ENCODE measurements around the gene PPP2R2C. TPM values are rescaled to one million over a fixed set of nuclear protein-coding genes. Genes with fewer than 3 reads are reported as not detected.
A peak's percentile ranks its signal among the peaks of the same experiment; 100 is the strongest.

PPP2R2C gene
- total and polyA plus RNA-seq, 12 donors, result 0.14 to 10.6 (median 4.2) TPM

- WGBS, 2 donors, result 74 to 75% methylated on average over 6 of the region's 6 CpGs
- DNase-seq (no peak), ATAC-seq (no peak)
- intact Hi-C loops (cut with DNase I), result no loop called here
- H3K36me3 ChIP-seq, result no peaks in the 10 kb centered on the region
- H3K27ac ChIP-seq, result no peak overlapping the region
- TF ChIP-seq CTCF (IDR thresholded peaks at IDR 0.05), result no peak
- H3K27me3 ChIP-seq, result peaks cover 0 to 12% (median 0%) of the 10 kb centered on the region in 7 donors
- no peak overlapping the region for H3K4me3 ChIP-seq
- no peaks in the 10 kb centered on the region for H3K4me1 ChIP-seq
- peaks cover 0 to 41% (median 11%) of the 10 kb centered on the region in 11 donors for H3K9me3 ChIP-seq
Observed at GRCh38 chr4:6502747-6503465, 30.5 kb upstream of the PPP2R2C start.

GRCh38 chr4:6502147-6502546 is 29.7 kb upstream of the PPP2R2C start:
- TF ChIP-seq CTCF (IDR thresholded peaks at IDR 0.05), result no peak
- intact Hi-C loops (cut with DNase I), result no loop called here
- no peak overlapping the region for H3K27ac ChIP-seq
- WGBS, 2 donors, result 66 to 67% methylated on average over 6 of the region's 6 CpGs
- peak in 1 of 8 donors; percentile 10 for ATAC-seq
- H3K9me3 ChIP-seq, result peaks cover 0 to 36% (median 11%) of the 10 kb centered on the region in 11 donors
- H3K27me3 ChIP-seq, result peaks cover 0 to 12% (median 0%) of the 10 kb centered on the region in 7 donors
- H3K36me3 ChIP-seq, result no peaks in the 10 kb centered on the region
- H3K4me1 ChIP-seq, result no peaks in the 10 kb centered on the region
- H3K4me3 ChIP-seq, result no peak overlapping the region
- no peak for DNase-seq

GRCh38 chr4:6501171-6501570 is 28.8 kb upstream of the PPP2R2C start:
- 79 to 84% methylated on average over 4 of the region's 4 CpGs for WGBS, 2 donors
- H3K36me3 ChIP-seq, result no peaks in the 10 kb centered on the region
- H3K27ac ChIP-seq, result no peak overlapping the region
- no peaks in the 10 kb centered on the region for H3K4me1 ChIP-seq
- ATAC-seq (no peak), DNase-seq (no peak)
- peaks cover 0 to 12% (median 0%) of the 10 kb centered on the region in 7 donors for H3K27me3 ChIP-seq
- intact Hi-C loops (cut with DNase I), result no loop called here
- H3K4me3 ChIP-seq, result no peak overlapping the region
- peaks cover 0 to 26% (median 11%) of the 10 kb centered on the region in 11 donors for H3K9me3 ChIP-seq
- TF ChIP-seq CTCF (IDR thresholded peaks at IDR 0.05), result no peak

DNA sequence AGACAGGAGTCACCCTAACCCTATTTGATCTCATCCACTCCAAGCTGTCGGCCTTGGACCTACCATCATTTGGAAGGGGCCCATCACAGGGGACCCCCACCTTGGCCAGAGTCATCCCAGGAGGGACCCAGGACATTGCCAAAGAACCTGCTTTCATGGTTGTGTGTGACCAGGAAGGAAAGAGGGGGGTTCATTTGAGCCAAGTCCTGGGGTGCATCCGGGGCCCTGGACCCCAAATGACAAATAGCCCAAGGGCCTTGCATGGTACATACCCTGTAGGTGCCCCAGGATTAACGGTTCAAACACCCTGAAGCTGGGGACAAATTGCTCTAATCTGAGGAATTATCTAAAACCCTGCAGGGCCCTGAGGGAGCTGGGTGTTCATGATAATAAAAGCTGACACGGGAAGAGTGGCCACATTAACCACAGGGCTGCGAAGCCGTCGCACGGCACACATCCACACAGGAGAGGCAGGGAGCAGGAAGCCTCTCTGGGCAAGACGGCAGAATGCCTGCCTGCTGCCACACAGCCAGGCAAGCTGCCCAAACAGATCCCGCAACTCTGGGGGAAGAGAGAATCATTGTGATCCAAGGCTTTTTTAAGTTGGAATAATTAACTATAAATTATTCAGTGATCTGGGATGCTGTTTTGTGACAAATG is 28.2 kb upstream of the PPP2R2C start:
- Histone ChIP-seq H3K27me3 (peaks cover 0 to 12% (median 0%) of the 10 kb centered on the region in 7 donors), H3K9me3 (peaks cover 0 to 22% (median 11%) of the 10 kb centered on the region in 11 donors), H3K4me1 (no peaks in the 10 kb centered on the region), H3K36me3 (no peaks in the 10 kb centered on the region), H3K27ac (no peak overlapping the region), H3K4me3 (no peak overlapping the region)
- no peak for TF ChIP-seq CTCF (IDR thresholded peaks at IDR 0.05)
- no peak for DNase-seq
- no peak for ATAC-seq
- intact Hi-C loops (cut with DNase I), result no loop called here
- 75 to 78% methylated on average over 10 of the region's 10 CpGs for whole genome bisulfite sequencing, 2 donors
